Posterior cingulate gyrus (tissue), 11 donors: ENCODE data around the gene BYSL.

Source experiments
- DNase-seq, 10 donors: peaks; one replicate each; pipeline versions ENCODE4 v3.0.0 to v3.0.0-alpha.2; 2020 to 2021; ENCODE audit warnings: mixed read lengths in 3 of 10
- intact Hi-C: fragments of 100-400 bp; cut with DNase I; formaldehyde crosslinking; loops from one replicate; pipeline ENCODE4 v1.15.1; 2023

The BYSL gene, protein sequence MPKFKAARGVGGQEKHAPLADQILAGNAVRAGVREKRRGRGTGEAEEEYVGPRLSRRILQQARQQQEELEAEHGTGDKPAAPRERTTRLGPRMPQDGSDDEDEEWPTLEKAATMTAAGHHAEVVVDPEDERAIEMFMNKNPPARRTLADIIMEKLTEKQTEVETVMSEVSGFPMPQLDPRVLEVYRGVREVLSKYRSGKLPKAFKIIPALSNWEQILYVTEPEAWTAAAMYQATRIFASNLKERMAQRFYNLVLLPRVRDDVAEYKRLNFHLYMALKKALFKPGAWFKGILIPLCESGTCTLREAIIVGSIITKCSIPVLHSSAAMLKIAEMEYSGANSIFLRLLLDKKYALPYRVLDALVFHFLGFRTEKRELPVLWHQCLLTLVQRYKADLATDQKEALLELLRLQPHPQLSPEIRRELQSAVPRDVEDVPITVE

DNA sequence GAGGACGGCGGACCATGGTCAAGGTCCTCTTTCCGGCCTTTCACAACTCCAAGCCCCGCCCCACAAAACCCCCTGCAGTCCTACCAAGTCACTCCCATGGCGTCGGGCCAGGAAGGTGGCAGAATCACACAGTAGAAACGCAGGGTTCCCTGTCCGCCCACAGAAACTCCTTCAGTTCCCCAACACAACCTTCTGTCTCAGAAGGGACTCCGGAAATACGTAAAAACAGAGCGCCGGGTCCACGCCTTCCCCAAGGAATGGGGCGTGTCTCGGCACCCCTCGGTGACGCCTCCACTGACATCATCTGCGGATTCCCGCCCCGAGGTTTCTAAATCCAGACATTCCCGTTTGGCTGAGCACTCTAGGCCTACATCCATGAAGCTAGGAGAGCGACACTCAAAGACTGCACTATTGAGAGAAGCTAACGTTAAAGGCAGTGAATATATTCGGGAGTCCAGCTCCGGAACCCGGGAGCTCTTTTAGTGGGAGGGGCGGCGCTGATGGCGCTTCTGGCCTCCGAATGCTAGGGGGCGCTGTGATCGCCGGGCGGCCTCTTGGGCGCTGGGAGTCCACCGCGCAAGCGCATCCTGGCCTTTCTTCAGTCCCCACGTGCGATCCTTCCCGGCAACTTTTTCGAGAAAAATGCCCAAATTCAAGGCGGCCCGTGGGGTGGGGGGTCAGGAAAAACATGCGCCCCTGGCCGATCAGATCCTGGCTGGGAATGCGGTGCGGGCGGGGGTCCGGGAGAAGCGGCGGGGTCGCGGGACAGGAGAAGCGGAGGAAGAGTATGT, at the start of gene BYSL, which contains the start of gene MED20:
Gene BYSL, plus strand, starts transcription at position 579 of the 791 bp plus-strand sequence. Its CDS starts 64 bp downstream, at position 643.
Gene MED20, minus strand, starts transcription at position 219 of the 791 bp plus-strand sequence. Its CDS starts 121 bp downstream, at position 98.
- intact Hi-C loops = loop anchor here (1.0 to 5.0 kb wide), 2 partner anchors 134 to 296 kb away; partner anchors contain the start of genes MRPS10 and TOMM6
- DNase-seq = peak; percentile 91 to 99 (median 96)

DNA sequence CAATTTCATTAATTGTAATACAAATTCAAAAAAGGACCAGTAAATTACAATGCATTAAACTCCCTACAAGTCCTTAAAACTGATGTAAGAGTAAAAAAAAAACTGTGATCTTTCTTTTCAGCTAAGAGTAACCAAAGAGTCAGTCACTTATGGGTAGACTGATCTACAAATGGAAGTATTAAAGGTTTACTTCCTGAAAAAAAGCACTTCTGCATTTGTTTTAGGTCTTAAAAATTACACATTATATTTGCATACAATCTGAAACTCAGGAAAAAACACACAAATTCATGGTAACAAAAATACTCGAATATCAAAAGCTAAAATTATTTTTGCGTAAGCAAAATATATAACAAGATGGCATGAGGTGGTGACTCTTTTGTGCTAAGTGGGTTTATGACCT, 49.6 kb upstream of the BYSL start:
- intact Hi-C loops = no loop called here
- DNase-seq = no peak

GRCh38 chr6:41872147-41872546, 49.2 kb upstream of the BYSL start:
- no peak for DNase-seq
- intact Hi-C loops = no loop called here

DNA sequence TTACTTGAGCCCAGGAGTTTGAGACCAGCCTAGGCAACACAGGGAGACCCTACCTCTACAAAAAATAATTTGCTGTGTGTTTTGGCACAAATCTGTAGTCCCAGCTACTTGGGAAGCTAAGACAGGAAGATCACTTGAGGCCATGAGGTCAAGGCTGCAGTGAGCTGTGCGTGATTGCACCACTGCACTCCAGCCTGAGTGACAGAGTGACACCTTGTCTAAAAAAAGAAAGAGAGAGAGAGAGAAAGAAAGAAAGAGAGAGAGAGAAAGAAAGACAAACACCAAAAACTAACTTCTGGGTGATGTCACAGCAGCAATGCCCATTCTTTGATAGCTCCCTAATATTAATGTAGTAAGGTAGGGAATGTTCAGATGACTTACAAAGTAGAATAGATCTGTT, 46.6 kb upstream of the BYSL start:
- DNase-seq = no peak

GRCh38 chr6:41877051-41877680, 44.1 kb upstream of the BYSL start:
- intact Hi-C loops = no loop called here
- no peak for DNase-seq

More for the DNA sequence above, 46.6 kb upstream of the BYSL start:
- intact Hi-C loops = no loop called here

DNA sequence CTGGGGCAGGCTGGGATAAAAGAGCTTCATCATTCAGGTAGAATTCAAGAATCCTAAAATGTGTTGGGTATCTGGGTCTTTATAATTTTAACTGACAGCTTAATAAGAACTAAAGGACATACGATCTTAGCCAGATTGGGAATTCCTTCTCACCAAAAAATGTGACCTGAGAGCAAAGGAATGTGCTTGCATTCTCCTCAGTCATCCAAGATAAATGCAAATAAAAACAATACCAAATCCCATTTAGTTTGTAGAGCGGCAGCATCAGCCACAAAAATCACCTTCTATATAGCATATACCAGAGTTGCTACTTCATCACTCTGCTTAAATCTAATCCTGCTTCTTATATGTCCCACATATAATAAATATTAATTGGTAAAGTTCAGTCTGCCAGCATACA, 43.1 kb upstream of the BYSL start:
- intact Hi-C loops = no loop called here
- DNase-seq = no peak

GRCh38 chr6:41878961-41879405, 42.3 kb upstream of the BYSL start:
- intact Hi-C loops = no loop called here
- DNase-seq = no peak

- intact Hi-C loops = no loop called here
- no peak for DNase-seq
Measured at GRCh38 chr6:41881506-41881905, 39.8 kb upstream of the BYSL start.

DNA sequence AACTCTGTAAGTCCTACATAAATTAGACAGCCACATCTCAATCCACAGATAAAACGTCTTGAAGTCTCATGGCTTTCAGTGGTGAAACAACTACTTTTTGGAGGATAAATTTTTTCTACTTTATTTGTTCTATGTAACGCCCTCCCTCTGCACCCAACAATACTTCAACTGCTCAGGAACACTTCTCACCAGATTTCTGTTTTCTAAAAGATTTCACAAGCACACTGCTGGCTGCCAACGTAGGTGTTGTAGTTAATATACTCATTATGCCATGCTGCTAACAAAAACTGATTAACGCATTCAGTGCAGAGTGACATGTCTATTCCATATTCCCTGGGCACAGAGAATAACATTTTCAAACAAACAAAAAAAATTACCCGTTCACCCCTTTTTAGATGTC, 36.3 kb upstream of the BYSL start:
- intact Hi-C loops = no loop called here

GRCh38 chr6:41885930-41886329, 35.4 kb upstream of the BYSL start:
- intact Hi-C loops = no loop called here
- no peak for DNase-seq

More for the DNA sequence above, 36.3 kb upstream of the BYSL start:
- DNase-seq = no peak

DNA sequence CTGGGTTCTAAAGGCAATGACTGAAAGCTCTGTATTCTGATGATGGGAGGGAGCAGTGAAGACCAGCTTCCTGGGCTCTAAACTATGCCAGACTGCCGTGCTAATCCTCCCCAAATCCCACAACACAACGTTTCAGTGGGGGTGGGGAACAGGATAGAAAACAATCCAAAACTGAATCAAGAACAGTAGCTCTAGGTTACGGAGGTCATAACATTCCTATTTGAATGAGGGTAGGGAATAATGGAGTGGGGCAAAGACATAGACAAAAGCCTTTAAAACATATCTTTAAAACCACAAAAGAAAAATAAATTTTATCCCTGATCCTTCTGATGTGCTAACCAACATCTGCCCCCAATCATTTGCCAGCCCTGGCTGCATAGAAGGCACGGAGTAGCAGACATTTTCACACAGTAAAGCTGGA, 34.0 kb upstream of the BYSL start:
- DNase-seq = no peak
- intact Hi-C loops = no loop called here

- intact Hi-C loops = loop anchor here (10.0 kb wide), 1 partner anchor 108 kb away; the partner anchor contains the start of genes PRICKLE4 and TOMM6
- DNase-seq = no peak
Measured at GRCh38 chr6:41892921-41893564, 28.3 kb upstream of the BYSL start.

DNA sequence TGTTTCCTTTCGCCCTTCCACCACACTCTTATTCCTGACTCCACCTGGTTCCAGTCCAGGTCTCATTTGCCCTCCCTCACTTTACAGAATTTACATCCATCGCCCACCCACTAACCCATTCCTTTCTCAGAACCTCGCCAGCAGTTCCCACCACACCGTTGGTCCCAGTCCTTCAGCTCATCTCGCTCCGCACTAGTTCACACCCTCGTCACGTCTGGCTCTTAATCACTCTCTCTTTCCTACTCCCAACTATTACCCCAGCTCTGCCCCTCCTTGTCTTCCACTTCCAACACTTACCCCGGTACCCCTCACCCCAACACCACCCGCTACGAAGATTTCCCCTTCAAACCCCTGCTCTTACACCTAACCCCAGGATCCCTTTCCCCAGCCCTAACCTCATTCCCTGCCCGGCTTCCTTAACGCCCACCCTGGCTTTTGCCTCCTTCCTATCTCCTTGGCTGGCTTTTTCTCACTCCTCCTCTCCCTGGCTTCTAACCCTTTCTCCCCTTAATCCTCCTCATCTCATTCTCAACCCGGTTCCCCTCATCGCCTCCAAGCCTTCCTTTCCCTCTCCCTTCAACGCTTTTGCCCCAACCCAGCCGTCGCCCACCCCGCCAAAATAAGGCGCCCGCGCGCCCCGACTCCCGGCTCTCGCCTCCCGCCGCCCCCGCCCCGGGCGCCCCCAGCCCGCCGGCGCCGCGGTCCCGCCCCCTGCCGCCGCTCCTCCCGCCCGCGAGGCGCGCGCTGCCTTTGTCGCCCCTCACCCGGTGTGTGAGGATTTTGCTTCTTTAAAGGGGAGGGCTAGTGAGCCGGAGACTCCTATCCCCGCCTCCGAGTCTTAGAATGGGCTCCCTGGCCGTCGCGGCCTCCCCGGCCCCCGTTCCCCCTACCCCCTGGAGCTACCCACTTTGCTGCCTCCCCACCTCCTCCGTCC, 26.7 kb upstream of the BYSL start:
- intact Hi-C loops = loop anchor here (5.0 to 10.0 kb wide), 2 partner anchors 38 to 110 kb away; partner anchors contain the start of genes PRICKLE4 and TOMM6
- peak in 2 of 10 donors; percentile 3 to 74 for DNase-seq

- DNase-seq = peak; percentile 78 to 98 (median 87)
- intact Hi-C loops = loop anchor here (5.0 to 10.0 kb wide), 2 partner anchors 37 to 111 kb away; partner anchors contain the start of genes PRICKLE4 and TOMM6
Measured at GRCh38 chr6:41895300-41896233, 25.7 kb upstream of the BYSL start, which contains the start of gene USP49. Gene USP49, minus strand, starts transcription at chr6:41895375. Its CDS starts 88,392 bp downstream, at chr6:41806983.

- no peak for DNase-seq
- intact Hi-C loops = loop anchor here (5.0 to 10.0 kb wide), 2 partner anchors 36 to 111 kb away; partner anchors contain the start of genes PRICKLE4 and TOMM6
Measured at GRCh38 chr6:41896281-41896680, 25.0 kb upstream of the BYSL start.

DNA sequence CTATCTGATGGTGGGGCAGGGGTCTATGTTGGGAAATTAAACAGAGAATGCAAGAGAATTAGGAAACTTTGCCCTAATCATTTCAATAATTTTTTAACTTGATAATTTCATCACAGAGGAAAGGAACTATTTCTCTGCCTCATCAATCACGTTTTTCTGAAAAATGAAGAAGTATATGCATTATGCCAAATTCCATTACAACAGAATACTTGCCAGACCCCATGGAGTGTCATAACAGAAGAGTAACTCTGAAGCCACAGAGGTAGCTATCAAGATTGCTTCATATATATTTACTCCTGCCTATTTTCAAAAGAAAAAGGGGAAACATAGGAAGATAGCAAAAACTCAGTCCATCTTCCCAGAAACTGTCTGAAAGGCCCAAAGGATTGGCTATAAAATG, 20.4 kb upstream of the BYSL start:
- intact Hi-C loops = no loop called here
- DNase-seq = no peak

GRCh38 chr6:41901882-41902519, 19.3 kb upstream of the BYSL start:
- no peak for DNase-seq
- intact Hi-C loops = no loop called here
